WI38 (cell line): ENCODE results near the gene E2F8.

Experiments
- H3K4me3 ChIP-seq: 2 replicates; pipeline ENCODE4 v1.5.1; 2011; ENCODE audit warnings: low read depth, mild to moderate bottlenecking, control low read depth, low read length
- CTCF ChIP-seq: IDR thresholded peaks from 2 replicates; pipeline ENCODE4 v1.5.1; 2012; ENCODE audit warnings: low read depth, mild to moderate bottlenecking, control low read depth, low read length

Gene E2F8

GRCh38 chr11:19208959-19209546, 31.7 kb downstream of the E2F8 start:
- TF ChIP-seq CTCF = no peak
- no peak overlapping the region for H3K4me3 ChIP-seq

- no peak for TF ChIP-seq CTCF
- H3K4me3 ChIP-seq = no peak overlapping the region
These were observed 32.6 kb downstream of the E2F8 start for GRCh38 chr11:19208181-19208580.

- no peak overlapping the region for H3K4me3 ChIP-seq
- TF ChIP-seq CTCF = no peak
These were observed 35.9 kb downstream of the E2F8 start for GRCh38 chr11:19204836-19205235.

GRCh38 chr11:19201737-19202605, 38.8 kb downstream of the E2F8 start, which contains the start of gene CSRP3:
CSRP3 (minus strand) TSS chr11:19201983; CDS start chr11:19192448, 9,535 bp downstream.
- TF ChIP-seq CTCF = no peak

GRCh38 chr11:19200410-19201201, 40.1 kb downstream of the E2F8 start:
- no peak overlapping the region for H3K4me3 ChIP-seq
- TF ChIP-seq CTCF = no peak

More at GRCh38 chr11:19201737-19202605, 38.8 kb downstream of the E2F8 start, which contains the start of gene CSRP3:
- no peak within 1 kb of the TSS for H3K4me3 ChIP-seq

GRCh38 chr11:19199771-19200170, 41.0 kb downstream of the E2F8 start:
- H3K4me3 ChIP-seq = no peak overlapping the region
- TF ChIP-seq CTCF = no peak
